Fibroblast of mammary gland (primary cell): ENCODE results near the gene HMGXB3.

Source experiments
- DNase-seq: peaks from one replicate; pipeline ENCODE4 v3.0.0-alpha.2; 2010; ENCODE audit warnings: low read depth
- H3K4me3 ChIP-seq: 2 replicates; pipeline ENCODE4 v1.5.1; 2011; ENCODE audit warnings: low read depth, mild to moderate bottlenecking, low read length, moderate library complexity; ENCODE audit not compliant: control insufficient read depth
- TF ChIP-seq, protein P1 (sequence below): conservative IDR thresholded peaks from 2 replicates; pipeline ENCODE4 v1.5.1; 2011; ENCODE audit warnings: low read depth, low read length, inconsistent platforms; ENCODE audit not compliant: control insufficient read depth, insufficient read depth

Gene HMGXB3

DNA sequence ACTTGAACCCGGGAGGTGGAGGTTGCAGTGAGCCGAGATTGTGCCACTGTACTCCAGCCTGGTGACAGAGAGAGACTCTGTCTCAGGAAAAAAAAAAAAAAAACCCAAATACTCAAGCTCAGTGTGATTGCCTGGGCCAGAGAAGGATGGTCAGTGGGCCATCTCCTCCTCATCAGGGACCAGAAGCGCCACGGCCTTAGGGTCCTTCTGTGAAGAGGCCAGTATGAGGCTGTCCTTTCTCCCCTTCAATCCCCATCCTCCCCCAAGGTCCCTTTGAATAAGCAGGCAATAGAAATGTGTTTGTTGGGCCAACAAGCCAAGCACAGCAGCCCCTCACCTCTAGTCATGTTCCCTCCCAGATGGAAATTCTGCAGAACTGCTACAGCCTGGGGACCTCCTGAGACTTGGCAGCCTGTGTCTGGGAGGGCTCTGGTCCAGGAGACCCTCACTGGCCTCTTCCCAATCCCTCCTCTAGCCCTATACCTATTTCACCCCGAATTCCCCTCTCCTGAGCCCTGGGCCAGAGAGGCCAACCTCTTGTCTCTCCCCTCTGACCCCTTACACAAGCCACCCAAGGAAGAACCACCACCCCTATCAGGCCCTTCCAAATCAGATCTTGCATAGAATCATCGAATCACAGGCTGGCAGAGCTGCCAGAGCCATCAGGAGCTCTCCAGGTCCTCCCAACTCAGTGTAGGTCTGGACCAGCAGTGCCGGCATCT, 84.8 kb downstream of the HMGXB3 start:
- TF ChIP-seq, protein P1, sequence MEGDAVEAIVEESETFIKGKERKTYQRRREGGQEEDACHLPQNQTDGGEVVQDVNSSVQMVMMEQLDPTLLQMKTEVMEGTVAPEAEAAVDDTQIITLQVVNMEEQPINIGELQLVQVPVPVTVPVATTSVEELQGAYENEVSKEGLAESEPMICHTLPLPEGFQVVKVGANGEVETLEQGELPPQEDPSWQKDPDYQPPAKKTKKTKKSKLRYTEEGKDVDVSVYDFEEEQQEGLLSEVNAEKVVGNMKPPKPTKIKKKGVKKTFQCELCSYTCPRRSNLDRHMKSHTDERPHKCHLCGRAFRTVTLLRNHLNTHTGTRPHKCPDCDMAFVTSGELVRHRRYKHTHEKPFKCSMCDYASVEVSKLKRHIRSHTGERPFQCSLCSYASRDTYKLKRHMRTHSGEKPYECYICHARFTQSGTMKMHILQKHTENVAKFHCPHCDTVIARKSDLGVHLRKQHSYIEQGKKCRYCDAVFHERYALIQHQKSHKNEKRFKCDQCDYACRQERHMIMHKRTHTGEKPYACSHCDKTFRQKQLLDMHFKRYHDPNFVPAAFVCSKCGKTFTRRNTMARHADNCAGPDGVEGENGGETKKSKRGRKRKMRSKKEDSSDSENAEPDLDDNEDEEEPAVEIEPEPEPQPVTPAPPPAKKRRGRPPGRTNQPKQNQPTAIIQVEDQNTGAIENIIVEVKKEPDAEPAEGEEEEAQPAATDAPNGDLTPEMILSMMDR: no peak
- no peak overlapping the region for H3K4me3 ChIP-seq
- no peak for DNase-seq

DNA sequence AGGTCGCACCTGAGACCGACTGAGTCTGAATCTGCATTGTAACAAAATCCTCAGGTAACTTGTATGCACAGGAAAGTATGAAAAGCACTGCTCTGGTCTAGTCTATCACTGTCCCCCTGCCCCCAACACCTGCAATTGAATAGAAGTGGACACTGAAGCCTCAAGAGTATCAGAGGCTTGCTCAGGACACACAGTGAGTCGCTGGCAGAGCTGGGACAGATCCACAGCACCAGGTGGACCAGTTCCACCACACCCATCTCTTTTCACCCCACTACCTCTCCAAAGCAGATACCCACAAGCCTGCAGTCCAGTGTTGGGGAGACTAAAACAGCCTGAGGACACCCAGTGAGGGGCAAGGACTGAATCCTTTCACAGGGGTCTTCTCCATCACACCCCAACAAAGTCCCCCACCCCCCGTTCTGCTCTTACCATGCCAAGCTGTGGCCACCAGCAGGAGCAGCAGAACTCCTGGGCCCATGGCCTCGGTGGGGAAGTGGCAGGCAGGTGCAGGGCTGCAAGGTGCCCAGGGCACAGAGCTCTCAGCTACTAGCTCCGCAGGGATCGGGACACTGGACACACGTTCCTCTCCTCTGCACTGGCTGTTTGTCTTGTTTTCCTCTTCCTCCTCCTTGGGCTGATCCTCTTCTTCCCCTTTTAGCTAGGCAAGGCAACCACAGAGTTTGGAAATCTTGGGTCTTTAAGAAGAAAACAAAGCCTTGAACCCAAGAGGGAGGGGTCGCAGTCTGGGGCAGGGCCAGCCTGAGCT, 85.6 kb downstream of the HMGXB3 start, which contains the start of gene CSF1R:
TSS of gene CSF1R (minus strand) at position 605 of the 766 bp plus-strand sequence. CDS start at position 478, 127 bp downstream.
- no peak for DNase-seq
- no peak within 1 kb of the TSS for H3K4me3 ChIP-seq
- TF ChIP-seq, protein P1: no peak

DNA sequence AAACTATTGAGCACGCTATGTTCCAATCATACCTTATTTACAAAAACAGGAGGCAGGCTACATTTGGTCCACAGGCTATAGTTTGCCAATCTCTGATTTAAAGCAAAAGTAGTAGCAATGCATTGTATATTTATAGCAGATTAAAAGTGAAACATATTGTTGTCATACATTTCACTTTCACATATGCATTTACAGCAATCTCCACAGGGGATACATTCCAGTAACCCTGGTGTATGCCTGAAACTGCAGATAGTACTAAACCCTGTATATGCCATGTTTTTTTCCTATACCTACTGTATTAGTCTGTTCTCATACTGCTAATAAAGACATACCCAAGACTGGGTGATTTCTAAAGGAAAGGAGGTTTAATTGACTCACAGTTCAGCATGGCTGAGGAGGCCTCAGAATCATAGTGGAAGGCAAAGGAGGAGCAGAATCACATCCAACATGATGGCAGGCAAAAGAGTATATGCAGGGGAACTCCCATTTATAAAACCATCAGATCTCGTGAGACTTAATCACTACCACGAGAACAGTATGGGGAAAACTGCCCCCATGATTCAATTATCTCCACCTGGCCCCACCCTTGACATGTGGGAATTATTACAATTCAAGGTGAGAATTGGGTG, 91.7 kb downstream of the HMGXB3 start:
- DNase-seq: no peak
- TF ChIP-seq, protein P1: no peak
- no peak overlapping the region for H3K4me3 ChIP-seq

DNA sequence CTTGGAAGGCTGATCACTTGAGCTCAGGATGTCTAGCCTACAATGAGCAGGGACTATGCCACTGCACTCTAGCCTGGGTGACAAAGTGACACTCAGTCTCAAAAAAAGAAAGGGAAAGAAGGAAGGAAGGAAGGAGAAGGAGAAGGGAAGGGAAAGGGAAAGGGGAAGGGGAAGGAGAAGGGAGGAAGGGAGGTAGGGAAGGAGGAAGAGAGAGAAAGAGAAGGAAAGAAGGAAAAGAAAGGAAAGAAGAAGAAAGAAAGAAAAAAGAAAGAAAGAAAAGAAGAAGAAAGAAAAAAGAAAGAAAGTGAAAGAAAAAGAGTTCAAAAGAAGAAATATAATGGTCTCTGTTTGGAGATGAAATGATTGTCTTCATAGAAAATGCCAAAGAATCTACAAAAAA, 96.6 kb downstream of the HMGXB3 start:
- TF ChIP-seq, protein P1: no peak
- DNase-seq: no peak

DNA sequence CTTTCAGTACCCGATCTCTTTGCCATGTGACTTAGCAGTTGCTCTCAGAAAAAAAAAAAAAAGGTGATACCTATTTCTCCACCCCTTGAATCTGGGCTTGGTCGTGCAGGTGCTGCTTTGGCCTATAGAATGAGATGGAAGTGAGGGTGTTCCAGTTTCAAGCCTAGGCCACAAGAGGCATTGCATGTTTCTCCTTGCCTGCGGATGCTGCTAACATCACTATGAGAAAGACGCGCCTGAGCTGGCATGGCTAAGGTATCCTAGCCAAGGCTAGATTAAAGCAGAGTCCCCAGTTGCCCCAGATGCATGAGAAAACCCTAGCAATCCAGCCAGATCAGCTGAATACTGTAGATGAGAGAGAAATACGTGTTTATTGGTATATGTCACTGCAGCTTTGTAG, 100.5 kb downstream of the HMGXB3 start:
- H3K4me3 ChIP-seq: no peak overlapping the region
- DNase-seq: no peak

More for the DNA sequence above, 96.6 kb downstream of the HMGXB3 start:
- no peak overlapping the region for H3K4me3 ChIP-seq

More for the DNA sequence above, 100.5 kb downstream of the HMGXB3 start:
- TF ChIP-seq, protein P1: no peak
